Breast epithelium (tissue), 3 donors: ENCODE measurements around the gene C1orf105.

Experiments used
- CTCF ChIP-seq, 3 donors: fragments of 450-650 bp; IDR thresholded peaks; one replicate each; pipeline ENCODE4 v1.5.1; 2016 to 2017; ENCODE audit warnings: antibody characterized with exemption in 3 of 3, mild to moderate bottlenecking in 3 of 3, moderate library complexity in 3 of 3
- POLR2A ChIP-seq: fragments of 450-650 bp; IDR thresholded peaks from one replicate; pipeline ENCODE4 v1.6.1; 2016; ENCODE audit warnings: antibody characterized with exemption, mild to moderate bottlenecking, moderate library complexity
- POLR2AphosphoS5 ChIP-seq, 3 donors: sonication (generic); formaldehyde crosslinking; IDR thresholded peaks; one replicate each; pipeline ENCODE4 v1.6.1; 2017; ENCODE audit warnings: antibody characterized with exemption in 3 of 3

GRCh38 chr1:172376431-172376830 is 44.1 kb upstream of the C1orf105 start:
- TF ChIP-seq CTCF (IDR thresholded peaks at IDR 0.05) (no peak), POLR2A (no peak), POLR2AphosphoS5 (IDR thresholded peaks at IDR 0.05) (no peak)
